A673 (cell line): Measurements from ENCODE around the gene MB21D2. TPM values are rescaled to one million over a fixed set of nuclear protein-coding genes. Genes with fewer than 3 reads are reported as not detected.

Experiments
- BruUV-seq: library from RNA; stranded (reverse); fragments of 400-500 nt; replicated peaks from 2 replicates; lab custom pipeline; 2021; lab: Mats Ljungman, UMichigan
- CTCF ChIA-PET: fragments of 300-600 bp; sonication (Branson Sonifier 250); formaldehyde crosslinking; loops from one replicate; lab custom pipeline; 2022; ENCODE audit warnings: antibody characterized with exemption; lab: Charles Lee
- POLR2A ChIA-PET: fragments of 300-600 bp; sonication (Branson Sonifier 250); formaldehyde crosslinking; loops from one replicate; lab custom pipeline; 2022; ENCODE audit warnings: antibody characterized with exemption; ENCODE audit not compliant: low non-redundant PET; lab: Charles Lee
- DNase-seq: peaks from one replicate; pipeline ENCODE4 v3.0.0-alpha.2; 2015; ENCODE audit warnings: low spot score
- H3K27ac ChIP-seq: fragments of 200-600 bp; sonication (generic); 2 replicates; pipeline ENCODE4 v1.5.1; 2016; ENCODE audit warnings: mixed run types, low read depth, mild to moderate bottlenecking, mixed read lengths, antibody characterized with exemption, low read length; ENCODE audit not compliant: poor library complexity, severe bottlenecking
- H3K27me3 ChIP-seq: fragments of 200-600 bp; sonication (generic); replicated peaks from 2 replicates; pipeline ENCODE4 v1.6.1; 2017; ENCODE audit warnings: mixed run types, low read depth, mild to moderate bottlenecking, mixed read lengths, antibody characterized with exemption, low read length; ENCODE audit not compliant: insufficient read depth, poor library complexity
- H3K36me3 ChIP-seq: fragments of 200-600 bp; sonication (generic); 2 replicates; pipeline ENCODE4 v1.6.1; 2016; ENCODE audit warnings: mixed run types, mild to moderate bottlenecking, mixed read lengths, antibody characterized with exemption, low read length; ENCODE audit not compliant: insufficient read depth, poor library complexity, severe bottlenecking
- H3K4me1 ChIP-seq: fragments of 200-600 bp; sonication (generic); 2 replicates; pipeline ENCODE4 v1.6.1; 2017; ENCODE audit warnings: mixed run types, mild to moderate bottlenecking, mixed read lengths, antibody characterized with exemption, low read length; ENCODE audit not compliant: insufficient read depth, poor library complexity, severe bottlenecking
- H3K4me3 ChIP-seq: fragments of 200-600 bp; sonication (generic); 2 replicates; pipeline ENCODE4 v1.5.1; 2016; ENCODE audit warnings: low read depth, mixed run types, mild to moderate bottlenecking, mixed read lengths, low read length; ENCODE audit not compliant: poor library complexity, severe bottlenecking
- H3K9me3 ChIP-seq: fragments of 200-600 bp; sonication (generic); 2 replicates; pipeline ENCODE4 v1.6.1; 2016; ENCODE audit warnings: mixed run types, low read depth, mild to moderate bottlenecking, mixed read lengths, antibody characterized with exemption, low read length; ENCODE audit not compliant: poor library complexity, severe bottlenecking
- EZH2 ChIP-seq: fragments of 200-600 bp; sonication (generic); IDR thresholded peaks from 2 replicates; pipeline ENCODE4 v1.6.1; 2017; ENCODE audit warnings: borderline replicate concordance, low read depth, mild to moderate bottlenecking, mixed read lengths, antibody characterized with exemption, low read length; ENCODE audit not compliant: poor library complexity, severe bottlenecking
- intact Hi-C: fragments of 100-400 bp; cut with micrococcal nuclease; formaldehyde crosslinking; loops from one replicate; pipeline ENCODE4 v1.10.0; 2022; ENCODE audit not compliant: unreplicated experiment
- total RNA-seq: library from RNA; stranded (reverse); gene quantifications from 2 replicates; pipeline ENCODE4 v1.2.3, GENCODE V29; 2021
- TF ChIP-seq, protein P1 (sequence below): fragments of 300-800, 200-600 bp; sonication (generic); conservative IDR thresholded peaks from 2 replicates; pipeline ENCODE4 v1.5.1; 2017; ENCODE audit warnings: low read depth, mild to moderate bottlenecking, antibody characterized with exemption, low read length, moderate library complexity, mixed read lengths

MB21D2 gene
- total RNA-seq, 1 experiment from 2014 or later: 8.1 TPM

DNA sequence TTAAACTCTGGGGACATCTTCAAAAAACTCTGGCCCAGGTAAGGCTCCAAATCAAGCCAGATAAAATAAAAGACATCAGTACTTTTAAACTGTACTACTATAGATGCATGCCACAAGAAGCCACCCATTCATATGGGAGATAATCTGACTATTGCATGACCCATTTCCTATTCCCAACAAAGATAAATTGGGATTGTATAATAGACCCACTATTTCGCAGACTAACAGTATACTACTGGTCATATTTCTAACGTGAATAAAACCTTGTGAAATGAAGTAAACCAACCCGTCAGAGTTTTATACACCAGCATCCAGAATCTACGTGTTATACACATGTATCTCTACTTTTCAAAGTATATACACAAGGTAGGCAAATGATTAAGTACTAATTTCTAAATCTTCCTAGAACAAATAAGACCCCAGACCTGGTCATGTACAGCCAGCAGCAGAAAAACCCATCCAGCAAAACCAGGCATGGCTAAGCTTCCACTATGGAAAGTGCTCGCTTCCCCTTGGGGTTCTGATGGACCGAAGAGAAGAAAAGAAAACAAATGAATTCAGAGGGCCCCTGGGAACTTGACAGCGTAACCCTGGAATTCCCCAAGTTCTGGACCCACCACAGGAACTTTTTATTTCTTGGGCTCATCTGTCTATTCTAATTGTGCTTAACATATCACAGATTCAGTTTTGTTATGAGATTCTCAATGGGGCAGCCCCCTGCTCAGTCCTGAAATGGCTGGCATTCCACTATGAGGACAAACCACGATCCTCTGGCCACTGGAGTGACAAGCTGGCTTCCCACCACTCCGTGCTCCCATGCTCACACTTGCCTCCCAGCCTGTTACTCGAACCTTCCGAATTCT is 69.1 kb downstream of the MB21D2 start:
- TF ChIP-seq, protein P1, sequence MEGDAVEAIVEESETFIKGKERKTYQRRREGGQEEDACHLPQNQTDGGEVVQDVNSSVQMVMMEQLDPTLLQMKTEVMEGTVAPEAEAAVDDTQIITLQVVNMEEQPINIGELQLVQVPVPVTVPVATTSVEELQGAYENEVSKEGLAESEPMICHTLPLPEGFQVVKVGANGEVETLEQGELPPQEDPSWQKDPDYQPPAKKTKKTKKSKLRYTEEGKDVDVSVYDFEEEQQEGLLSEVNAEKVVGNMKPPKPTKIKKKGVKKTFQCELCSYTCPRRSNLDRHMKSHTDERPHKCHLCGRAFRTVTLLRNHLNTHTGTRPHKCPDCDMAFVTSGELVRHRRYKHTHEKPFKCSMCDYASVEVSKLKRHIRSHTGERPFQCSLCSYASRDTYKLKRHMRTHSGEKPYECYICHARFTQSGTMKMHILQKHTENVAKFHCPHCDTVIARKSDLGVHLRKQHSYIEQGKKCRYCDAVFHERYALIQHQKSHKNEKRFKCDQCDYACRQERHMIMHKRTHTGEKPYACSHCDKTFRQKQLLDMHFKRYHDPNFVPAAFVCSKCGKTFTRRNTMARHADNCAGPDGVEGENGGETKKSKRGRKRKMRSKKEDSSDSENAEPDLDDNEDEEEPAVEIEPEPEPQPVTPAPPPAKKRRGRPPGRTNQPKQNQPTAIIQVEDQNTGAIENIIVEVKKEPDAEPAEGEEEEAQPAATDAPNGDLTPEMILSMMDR: no peak
- no peak for TF ChIP-seq EZH2
- H3K4me1 ChIP-seq: peaks cover 21% of the 10 kb centered on the region
- CTCF ChIA-PET: no interaction called here
- H3K36me3 ChIP-seq: no peaks in the 10 kb centered on the region
- no peak for DNase-seq
- no peaks in the 10 kb centered on the region for H3K9me3 ChIP-seq
- no peak overlapping the region for H3K27ac ChIP-seq
- intact Hi-C loops: no loop called here
- H3K4me3 ChIP-seq: no peak overlapping the region
- no TSS peak for BruUV-seq
- H3K27me3 ChIP-seq: no peaks in the 10 kb centered on the region
- POLR2A ChIA-PET: no interaction called here

DNA sequence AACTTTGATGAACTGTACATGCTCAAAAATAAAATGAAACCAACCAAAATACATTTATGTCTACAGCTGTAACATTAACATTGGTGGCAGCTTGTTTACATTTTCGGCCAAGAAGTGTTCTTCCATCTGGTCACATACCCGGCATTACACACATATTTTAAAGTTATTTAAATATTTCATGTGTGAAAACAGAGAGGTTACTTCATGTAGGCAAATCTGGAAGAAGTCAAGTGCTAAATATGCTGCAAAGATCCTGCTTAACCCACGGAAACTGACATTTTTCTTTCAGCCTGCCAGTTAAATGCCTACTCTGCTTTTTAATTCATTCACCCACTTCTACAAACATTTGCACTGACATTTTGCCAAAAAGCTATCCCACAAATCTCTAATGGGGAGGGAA is 69.7 kb downstream of the MB21D2 start:
- DNase-seq: no peak
- H3K27me3 ChIP-seq: no peaks in the 10 kb centered on the region
- H3K27ac ChIP-seq: no peak overlapping the region
- TF ChIP-seq EZH2: no peak
- TF ChIP-seq, protein P1: no peak
- no peaks in the 10 kb centered on the region for H3K9me3 ChIP-seq
- no peaks in the 10 kb centered on the region for H3K36me3 ChIP-seq
- POLR2A ChIA-PET: no interaction called here
- CTCF ChIA-PET: no interaction called here
- intact Hi-C loops: no loop called here
- no peak overlapping the region for H3K4me3 ChIP-seq
- no TSS peak for BruUV-seq
- peaks cover 21% of the 10 kb centered on the region for H3K4me1 ChIP-seq

DNA sequence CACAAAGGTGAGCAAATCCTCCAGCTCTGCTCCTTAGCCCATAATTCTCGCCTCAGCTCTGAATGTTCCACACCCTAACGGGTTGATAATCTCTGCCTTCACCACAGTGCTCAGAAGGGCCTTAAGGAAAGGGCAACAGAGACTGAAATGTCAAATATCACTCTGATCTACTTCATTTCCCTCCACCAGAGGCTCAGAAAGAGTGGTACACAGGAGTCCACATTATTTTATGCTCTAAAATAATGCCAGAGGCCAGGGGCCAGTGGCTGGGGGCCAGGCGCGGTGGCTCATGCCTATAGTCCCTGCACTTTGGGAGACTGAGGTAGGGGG is 72.2 kb downstream of the MB21D2 start:
- CTCF ChIA-PET: no interaction called here

More for the DNA sequence above, 72.2 kb downstream of the MB21D2 start:
- POLR2A ChIA-PET: no interaction called here
- TF ChIP-seq, protein P1: no peak
- TF ChIP-seq EZH2: no peak
- H3K27ac ChIP-seq: no peak overlapping the region
- peaks cover 10% of the 10 kb centered on the region for H3K4me1 ChIP-seq
- no TSS peak for BruUV-seq
- H3K9me3 ChIP-seq: no peaks in the 10 kb centered on the region
- H3K4me3 ChIP-seq: no peak overlapping the region
- DNase-seq: no peak
- H3K36me3 ChIP-seq: no peaks in the 10 kb centered on the region
- intact Hi-C loops: no loop called here
- no peaks in the 10 kb centered on the region for H3K27me3 ChIP-seq
